Nephron (organoid): ENCODE results near the gene TNFRSF6B.

Experiments
- H3K27ac Mint-ChIP-seq, 3 experiments: 2 replicates each; pipeline ENCODE4 v1.8.0; 2020; ENCODE audit warnings: mixed read lengths in 3 of 3, mild to moderate bottlenecking in 2 of 3, moderate library complexity in 1 of 3
- H3K27me3 Mint-ChIP-seq: 2 replicates; pipeline ENCODE4 v1.8.0; 2021; ENCODE audit warnings: low read depth, mild to moderate bottlenecking, moderate library complexity, mixed read lengths
- H3K36me3 Mint-ChIP-seq: 2 replicates; pipeline ENCODE4 v1.8.0; 2020; ENCODE audit warnings: low read depth, mixed read lengths
- H3K4me1 Mint-ChIP-seq: 2 replicates; pipeline ENCODE4 v1.8.0; 2020; ENCODE audit warnings: mixed read lengths
- H3K4me3 Mint-ChIP-seq, 3 experiments: 2 replicates each; pipeline ENCODE4 v1.8.0; 2020; ENCODE audit warnings: mild to moderate bottlenecking in 3 of 3, mixed read lengths in 3 of 3, moderate library complexity in 2 of 3
- H3K9me3 Mint-ChIP-seq: 2 replicates; pipeline ENCODE4 v1.8.0; 2020; ENCODE audit warnings: mixed read lengths
- TF ChIP-seq, protein P1 (sequence below), 3 experiments: fragments of 200-600 bp; sonication (generic); IDR thresholded peaks; one replicate each; pipeline ENCODE4 v1.5.0; 2021; ENCODE audit warnings: antibody characterized with exemption in 3 of 3; ENCODE audit not compliant: unreplicated experiment in 3 of 3

The TNFRSF6B gene

GRCh38 chr20:63737695-63737944 is 41.2 kb downstream of the TNFRSF6B start:
- no peak overlapping the region for H3K27ac Mint-ChIP-seq
- H3K27me3 Mint-ChIP-seq: peaks cover 5% of the 10 kb centered on the region
- no peak overlapping the region for H3K4me3 Mint-ChIP-seq
- H3K9me3 Mint-ChIP-seq: no peaks in the 10 kb centered on the region
- TF ChIP-seq, protein P1, sequence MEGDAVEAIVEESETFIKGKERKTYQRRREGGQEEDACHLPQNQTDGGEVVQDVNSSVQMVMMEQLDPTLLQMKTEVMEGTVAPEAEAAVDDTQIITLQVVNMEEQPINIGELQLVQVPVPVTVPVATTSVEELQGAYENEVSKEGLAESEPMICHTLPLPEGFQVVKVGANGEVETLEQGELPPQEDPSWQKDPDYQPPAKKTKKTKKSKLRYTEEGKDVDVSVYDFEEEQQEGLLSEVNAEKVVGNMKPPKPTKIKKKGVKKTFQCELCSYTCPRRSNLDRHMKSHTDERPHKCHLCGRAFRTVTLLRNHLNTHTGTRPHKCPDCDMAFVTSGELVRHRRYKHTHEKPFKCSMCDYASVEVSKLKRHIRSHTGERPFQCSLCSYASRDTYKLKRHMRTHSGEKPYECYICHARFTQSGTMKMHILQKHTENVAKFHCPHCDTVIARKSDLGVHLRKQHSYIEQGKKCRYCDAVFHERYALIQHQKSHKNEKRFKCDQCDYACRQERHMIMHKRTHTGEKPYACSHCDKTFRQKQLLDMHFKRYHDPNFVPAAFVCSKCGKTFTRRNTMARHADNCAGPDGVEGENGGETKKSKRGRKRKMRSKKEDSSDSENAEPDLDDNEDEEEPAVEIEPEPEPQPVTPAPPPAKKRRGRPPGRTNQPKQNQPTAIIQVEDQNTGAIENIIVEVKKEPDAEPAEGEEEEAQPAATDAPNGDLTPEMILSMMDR (IDR thresholded peaks at IDR 0.05; ENCODE audit: unreplicated experiment in 3 of 3): no peak
- H3K36me3 Mint-ChIP-seq: peaks cover 18% of the 10 kb centered on the region
- H3K4me1 Mint-ChIP-seq: no peaks in the 10 kb centered on the region

DNA sequence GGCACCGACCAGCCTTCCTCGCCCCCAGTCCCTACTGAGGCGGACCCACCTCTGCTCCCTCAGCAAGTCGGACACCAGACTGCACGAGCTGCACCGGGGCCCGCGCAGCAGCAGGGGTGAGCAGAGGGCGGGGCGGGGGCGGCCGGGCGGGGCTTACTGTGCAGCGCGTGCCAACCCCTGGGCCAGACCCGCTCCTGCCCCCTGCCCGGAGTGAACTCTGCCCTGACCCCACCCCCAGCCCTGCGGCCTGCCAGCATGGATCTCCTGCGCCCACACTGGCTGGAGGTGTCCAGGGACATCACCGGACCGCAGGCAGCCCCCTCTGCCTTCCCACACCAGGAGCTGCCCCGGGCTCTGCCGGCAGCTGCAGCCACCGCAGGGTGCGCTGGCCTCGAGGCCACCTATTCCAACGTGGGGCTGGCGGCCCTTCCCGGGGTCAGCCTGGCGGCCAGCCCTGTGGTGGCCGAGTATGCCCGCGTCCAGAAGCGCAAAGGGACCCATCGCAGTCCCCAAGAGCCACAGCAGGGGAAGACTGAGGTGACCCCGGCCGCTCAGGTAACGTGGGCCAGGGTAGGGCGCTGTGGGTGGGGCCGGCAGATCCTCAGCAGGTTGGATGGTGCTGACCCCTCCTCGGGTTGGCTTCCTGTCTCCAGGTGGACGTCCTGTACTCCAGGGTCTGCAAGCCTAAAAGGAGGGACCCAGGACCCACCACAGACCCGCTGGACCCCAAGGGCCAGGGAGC is 41.7 kb downstream of the TNFRSF6B start:
- H3K4me1 Mint-ChIP-seq: no peaks in the 10 kb centered on the region
- TF ChIP-seq, protein P1 (IDR thresholded peaks at IDR 0.05; ENCODE audit: unreplicated experiment in 3 of 3): no peak
- no peaks in the 10 kb centered on the region for H3K9me3 Mint-ChIP-seq
- H3K4me3 Mint-ChIP-seq: peak overlapping the region in 1 of 3 experiments; percentile 27
- H3K27me3 Mint-ChIP-seq: peaks cover 5% of the 10 kb centered on the region
- peaks cover 18% of the 10 kb centered on the region for H3K36me3 Mint-ChIP-seq
- H3K27ac Mint-ChIP-seq: no peak overlapping the region

- H3K9me3 Mint-ChIP-seq: no peaks in the 10 kb centered on the region
- H3K27me3 Mint-ChIP-seq: peaks cover 5% of the 10 kb centered on the region
- H3K27ac Mint-ChIP-seq: no peak overlapping the region
- TF ChIP-seq, protein P1 (IDR thresholded peaks at IDR 0.05; ENCODE audit: unreplicated experiment in 3 of 3): no peak
- no peaks in the 10 kb centered on the region for H3K4me1 Mint-ChIP-seq
- H3K36me3 Mint-ChIP-seq: peaks cover 20% of the 10 kb centered on the region
- peak overlapping the region in 1 of 3 experiments; percentile 11 for H3K4me3 Mint-ChIP-seq
These were observed 42.3 kb downstream of the TNFRSF6B start for GRCh38 chr20:63738687-63739129.

- Mint-ChIP-seq H3K9me3 (no peaks in the 10 kb centered on the region), H3K4me3 (peak within 1 kb of the TSS; percentile 80 to 84 (median 82)), H3K27ac (peak within 1 kb of the TSS in 1 of 3 experiments; percentile 77), H3K27me3 (peaks cover 5% of the 10 kb centered on the region), H3K36me3 (peaks cover 17% of the 10 kb centered on the region), H3K4me1 (no peaks in the 10 kb centered on the region)
- TF ChIP-seq, protein P1 (IDR thresholded peaks at IDR 0.05; ENCODE audit: unreplicated experiment in 3 of 3): no peak
These were observed 42.9 kb downstream of the TNFRSF6B start, which contains the start of gene SLC2A4RG for GRCh38 chr20:63739130-63740069. TSS of gene SLC2A4RG (plus strand) at chr20:63739776. CDS start at chr20:63739913, 137 bp downstream.

GRCh38 chr20:63740070-63740626 is 43.7 kb downstream of the TNFRSF6B start:
- Mint-ChIP-seq H3K27me3 (peaks cover 5% of the 10 kb centered on the region), H3K4me1 (no peaks in the 10 kb centered on the region)
- TF ChIP-seq, protein P1 (IDR thresholded peaks at IDR 0.05; ENCODE audit: unreplicated experiment in 3 of 3): no peak

More at GRCh38 chr20:63740070-63740626, 43.7 kb downstream of the TNFRSF6B start:
- Mint-ChIP-seq H3K4me3 (peak overlapping the region; percentile 80 to 84 (median 82)), H3K9me3 (no peaks in the 10 kb centered on the region), H3K36me3 (peaks cover 22% of the 10 kb centered on the region), H3K27ac (no peak overlapping the region)
